HL-60 (cell line): ENCODE results near the gene CBL.

Experiments used
- POLR2AphosphoS5 ChIP-seq: IDR thresholded peaks from 2 replicates; pipeline ENCODE4 v1.6.1; 2012; ENCODE audit warnings: low read depth
- TF ChIP-seq, protein P1 (sequence below): IDR thresholded peaks from one replicate; pipeline ENCODE4 v1.5.1; 2011; ENCODE audit warnings: low read length, control low read depth, inconsistent platforms; ENCODE audit not compliant: insufficient read depth
- TF ChIP-seq, protein P2 (sequence below): IDR thresholded peaks from 2 replicates; pipeline ENCODE4 v1.6.1; 2012; ENCODE audit warnings: low read depth; ENCODE audit not compliant: insufficient replicate concordance

DNA sequence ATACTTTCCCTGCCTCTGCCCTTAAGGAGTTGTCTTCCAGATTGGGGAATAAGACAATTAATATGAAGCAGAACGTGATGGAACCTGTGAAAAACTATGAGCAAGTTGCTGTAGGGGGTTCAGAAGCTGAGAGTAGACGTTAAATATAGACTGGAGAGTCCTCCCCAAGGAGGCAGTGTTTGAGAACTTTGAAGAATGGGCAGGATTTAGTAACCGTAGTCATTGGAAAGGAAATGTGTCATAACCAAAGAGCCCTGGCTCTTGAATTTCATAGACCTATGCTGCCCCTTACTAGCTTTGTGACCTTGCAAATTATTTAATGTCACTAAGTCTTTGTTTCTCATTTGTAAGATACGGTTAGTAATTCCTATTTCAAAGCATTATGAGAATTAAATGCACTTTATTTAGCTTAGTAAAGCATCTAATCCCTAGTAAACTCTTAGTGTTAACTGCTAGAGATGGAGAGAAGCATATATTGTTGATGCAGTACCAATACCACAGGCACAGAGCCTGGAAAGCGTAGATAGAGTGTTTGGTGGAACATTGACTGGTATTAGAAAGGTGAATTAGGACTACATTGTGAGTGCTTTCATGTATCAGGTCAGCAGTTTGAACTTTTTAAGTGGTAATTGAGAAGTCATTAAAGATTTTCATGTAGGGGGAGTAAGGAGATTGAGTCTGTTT lies 56.7 kb downstream of the CBL start:
- TF ChIP-seq, protein P1, sequence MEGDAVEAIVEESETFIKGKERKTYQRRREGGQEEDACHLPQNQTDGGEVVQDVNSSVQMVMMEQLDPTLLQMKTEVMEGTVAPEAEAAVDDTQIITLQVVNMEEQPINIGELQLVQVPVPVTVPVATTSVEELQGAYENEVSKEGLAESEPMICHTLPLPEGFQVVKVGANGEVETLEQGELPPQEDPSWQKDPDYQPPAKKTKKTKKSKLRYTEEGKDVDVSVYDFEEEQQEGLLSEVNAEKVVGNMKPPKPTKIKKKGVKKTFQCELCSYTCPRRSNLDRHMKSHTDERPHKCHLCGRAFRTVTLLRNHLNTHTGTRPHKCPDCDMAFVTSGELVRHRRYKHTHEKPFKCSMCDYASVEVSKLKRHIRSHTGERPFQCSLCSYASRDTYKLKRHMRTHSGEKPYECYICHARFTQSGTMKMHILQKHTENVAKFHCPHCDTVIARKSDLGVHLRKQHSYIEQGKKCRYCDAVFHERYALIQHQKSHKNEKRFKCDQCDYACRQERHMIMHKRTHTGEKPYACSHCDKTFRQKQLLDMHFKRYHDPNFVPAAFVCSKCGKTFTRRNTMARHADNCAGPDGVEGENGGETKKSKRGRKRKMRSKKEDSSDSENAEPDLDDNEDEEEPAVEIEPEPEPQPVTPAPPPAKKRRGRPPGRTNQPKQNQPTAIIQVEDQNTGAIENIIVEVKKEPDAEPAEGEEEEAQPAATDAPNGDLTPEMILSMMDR: no peak
- no peak for TF ChIP-seq POLR2AphosphoS5
- TF ChIP-seq, protein P2, sequence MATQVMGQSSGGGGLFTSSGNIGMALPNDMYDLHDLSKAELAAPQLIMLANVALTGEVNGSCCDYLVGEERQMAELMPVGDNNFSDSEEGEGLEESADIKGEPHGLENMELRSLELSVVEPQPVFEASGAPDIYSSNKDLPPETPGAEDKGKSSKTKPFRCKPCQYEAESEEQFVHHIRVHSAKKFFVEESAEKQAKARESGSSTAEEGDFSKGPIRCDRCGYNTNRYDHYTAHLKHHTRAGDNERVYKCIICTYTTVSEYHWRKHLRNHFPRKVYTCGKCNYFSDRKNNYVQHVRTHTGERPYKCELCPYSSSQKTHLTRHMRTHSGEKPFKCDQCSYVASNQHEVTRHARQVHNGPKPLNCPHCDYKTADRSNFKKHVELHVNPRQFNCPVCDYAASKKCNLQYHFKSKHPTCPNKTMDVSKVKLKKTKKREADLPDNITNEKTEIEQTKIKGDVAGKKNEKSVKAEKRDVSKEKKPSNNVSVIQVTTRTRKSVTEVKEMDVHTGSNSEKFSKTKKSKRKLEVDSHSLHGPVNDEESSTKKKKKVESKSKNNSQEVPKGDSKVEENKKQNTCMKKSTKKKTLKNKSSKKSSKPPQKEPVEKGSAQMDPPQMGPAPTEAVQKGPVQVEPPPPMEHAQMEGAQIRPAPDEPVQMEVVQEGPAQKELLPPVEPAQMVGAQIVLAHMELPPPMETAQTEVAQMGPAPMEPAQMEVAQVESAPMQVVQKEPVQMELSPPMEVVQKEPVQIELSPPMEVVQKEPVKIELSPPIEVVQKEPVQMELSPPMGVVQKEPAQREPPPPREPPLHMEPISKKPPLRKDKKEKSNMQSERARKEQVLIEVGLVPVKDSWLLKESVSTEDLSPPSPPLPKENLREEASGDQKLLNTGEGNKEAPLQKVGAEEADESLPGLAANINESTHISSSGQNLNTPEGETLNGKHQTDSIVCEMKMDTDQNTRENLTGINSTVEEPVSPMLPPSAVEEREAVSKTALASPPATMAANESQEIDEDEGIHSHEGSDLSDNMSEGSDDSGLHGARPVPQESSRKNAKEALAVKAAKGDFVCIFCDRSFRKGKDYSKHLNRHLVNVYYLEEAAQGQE: no peak
